HG03378 (cell line): ENCODE data around the gene AXIN2.

Experiments used
- ATAC-seq: cut with Tn5 transposase; IDR thresholded peaks from one replicate; pipeline ENCODE4 v1.9.1; 2021; ENCODE audit warnings: mild to moderate bottlenecking, moderate library complexity; ENCODE audit not compliant: unreplicated experiment

AXIN2 gene

DNA sequence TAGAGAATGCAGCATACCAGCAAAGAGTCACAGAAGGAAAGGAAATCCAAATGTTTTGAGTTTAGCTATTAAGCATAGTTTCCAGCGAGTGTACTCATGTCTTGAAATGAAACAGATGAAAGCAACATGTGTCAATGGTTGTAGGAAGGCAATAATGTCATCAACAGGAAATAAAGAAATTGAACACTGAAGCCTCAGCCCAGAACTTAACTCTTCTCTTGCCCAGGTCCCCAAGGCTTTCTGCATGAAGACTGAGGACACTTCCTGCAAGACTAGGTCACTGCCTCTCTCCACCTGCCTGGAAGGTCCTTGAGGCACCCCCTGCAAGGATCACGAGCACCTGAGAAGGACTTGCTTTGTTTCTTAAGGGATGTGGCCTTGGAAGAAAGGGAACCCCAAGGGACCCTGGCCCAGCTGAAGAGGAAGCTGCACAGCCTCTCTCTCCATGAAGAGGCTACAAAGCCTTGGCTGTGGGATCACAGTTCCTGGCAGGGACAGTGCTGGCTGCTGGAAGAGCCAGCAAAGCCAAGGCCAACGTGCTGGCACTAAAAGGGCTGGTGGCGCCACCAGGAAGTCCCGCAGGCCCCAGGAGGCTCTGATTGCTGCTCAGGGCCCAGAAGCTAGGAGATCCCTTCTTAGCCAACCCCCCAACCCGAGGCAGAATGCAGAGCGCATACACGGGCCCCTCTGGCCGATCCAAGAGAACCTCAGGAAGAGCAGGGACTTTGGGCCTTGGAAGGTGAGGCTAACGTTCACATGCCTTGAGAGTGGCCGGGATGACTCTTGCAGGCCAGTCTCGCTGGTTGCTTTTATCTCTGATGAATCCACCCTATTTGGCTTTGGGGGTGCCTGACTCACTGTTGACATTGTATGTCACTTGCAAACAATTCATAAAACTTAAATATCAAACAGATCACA is 23.4 kb upstream of the AXIN2 start:
- no peak for ATAC-seq

DNA sequence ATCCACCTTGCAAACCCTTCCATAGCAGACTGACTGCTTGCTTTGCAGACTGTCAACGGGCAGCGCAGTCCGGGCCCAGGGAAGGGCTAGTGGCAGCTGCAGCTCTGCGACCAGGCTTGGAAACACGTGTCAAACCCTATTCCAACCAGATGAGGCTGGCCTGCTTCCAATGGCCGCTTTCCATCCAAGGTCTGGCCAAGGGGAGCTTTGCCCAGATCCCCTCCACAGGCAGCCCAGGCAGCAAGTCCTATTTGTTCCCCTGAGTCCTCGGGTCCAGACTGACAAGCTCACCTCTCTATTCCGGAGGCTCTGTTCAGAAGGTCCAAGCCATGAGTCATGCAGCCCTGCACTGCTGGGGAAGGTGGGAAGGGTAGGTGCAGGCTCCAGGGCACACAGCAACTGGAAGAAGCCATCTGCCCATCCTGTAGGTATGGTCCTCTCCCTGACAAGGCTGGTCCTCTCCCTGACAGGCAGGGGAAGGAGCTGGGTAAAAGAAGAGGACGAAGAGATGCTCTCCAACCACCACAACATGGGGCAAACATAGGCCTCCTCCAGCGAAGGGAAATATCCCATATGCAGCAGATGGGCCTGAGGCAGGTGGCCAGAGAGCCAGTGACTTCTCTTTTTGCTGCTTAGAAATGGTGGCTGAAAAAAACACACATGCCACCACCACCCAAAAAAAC is 22.6 kb upstream of the AXIN2 start:
- ATAC-seq = no peak

DNA sequence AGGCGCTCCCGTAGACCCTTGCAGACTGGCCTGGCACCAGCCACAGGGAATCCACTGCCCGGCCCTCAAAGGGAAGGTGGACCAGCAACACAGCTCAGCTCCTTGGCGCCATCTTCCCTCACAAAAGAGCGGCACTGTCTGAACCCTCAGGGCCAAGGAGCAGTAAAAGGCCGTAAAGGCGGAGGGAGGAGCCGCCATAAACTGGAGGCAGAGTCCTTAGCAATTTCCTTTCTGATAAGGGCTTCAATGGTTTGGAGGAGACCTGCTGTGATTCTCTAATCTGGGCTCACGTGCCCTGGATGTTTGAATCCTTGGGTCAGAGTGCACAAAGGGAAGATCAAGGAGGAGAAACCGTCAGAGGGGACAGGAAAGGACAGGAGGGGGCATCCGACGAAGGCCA is 15.5 kb upstream of the AXIN2 start:
- ATAC-seq = no peak

DNA sequence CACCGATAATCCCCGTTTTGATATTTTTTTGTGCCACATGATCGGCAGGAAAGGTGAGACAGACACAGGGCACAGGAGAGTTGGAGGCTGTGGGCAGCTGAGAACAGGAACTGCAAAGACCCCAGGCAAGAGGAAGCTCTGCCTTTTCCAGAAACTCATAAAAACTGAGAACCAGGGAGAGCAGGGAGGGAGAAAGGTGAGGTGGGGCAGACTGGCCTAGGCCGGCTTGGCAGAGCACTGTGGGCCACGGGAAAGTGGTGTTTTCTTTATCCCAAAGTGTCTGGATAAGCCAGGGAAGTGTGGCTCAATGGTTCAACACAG is 11.8 kb upstream of the AXIN2 start:
- ATAC-seq = no peak

DNA sequence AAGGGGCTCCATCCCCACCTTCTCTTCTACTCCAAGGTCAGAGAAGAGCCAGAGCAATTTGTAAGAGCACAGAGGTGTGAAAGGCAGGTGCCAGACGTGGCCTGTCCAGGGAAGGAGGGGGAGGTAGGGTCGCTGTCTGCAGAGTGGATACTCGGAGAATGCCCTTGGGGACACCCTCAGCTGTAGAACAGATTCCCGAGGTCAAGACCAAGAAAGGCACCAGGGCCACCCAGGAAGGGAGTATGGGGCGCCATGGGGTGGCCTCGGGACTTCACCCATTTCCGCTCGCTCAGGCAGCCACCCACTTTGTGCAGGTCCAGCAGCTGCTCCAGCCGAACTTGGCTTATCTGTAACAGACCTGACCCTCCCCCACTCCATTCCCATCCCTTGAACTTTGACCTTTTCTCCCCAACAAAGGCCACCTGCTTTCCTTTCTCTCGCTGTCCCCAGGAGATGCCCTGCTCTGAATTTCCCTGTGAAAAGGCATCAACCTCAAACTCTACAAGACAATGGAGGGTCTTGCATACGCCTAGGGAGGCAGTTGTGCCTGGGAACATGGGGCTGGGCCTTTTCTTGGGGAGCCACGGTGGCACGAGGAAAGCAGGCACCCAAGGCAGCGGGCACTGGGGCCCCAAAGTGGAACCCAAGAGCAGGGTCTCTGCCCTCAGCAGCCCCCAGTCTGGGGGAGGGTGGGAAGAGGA is 11.3 kb upstream of the AXIN2 start:
- no peak for ATAC-seq

DNA sequence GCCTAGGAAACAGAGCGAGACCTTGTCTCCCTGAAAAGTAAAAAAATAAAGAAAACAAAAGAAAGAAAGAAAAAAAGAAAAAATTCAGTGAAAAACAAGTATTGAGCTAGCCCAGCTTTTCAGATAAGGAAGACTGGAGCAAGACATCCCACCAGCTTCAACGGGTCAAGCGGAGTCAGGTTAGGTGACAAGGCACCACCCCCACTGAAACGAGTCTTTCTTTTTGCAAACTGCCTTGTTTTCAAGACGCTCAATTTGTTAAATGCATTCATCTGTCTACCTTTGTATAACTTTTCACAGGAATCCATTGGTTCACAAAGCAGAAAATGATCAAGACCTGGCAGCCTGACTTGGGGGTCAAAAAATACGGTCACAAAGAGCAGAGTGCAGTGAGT is 10.7 kb upstream of the AXIN2 start:
- ATAC-seq = no peak

DNA sequence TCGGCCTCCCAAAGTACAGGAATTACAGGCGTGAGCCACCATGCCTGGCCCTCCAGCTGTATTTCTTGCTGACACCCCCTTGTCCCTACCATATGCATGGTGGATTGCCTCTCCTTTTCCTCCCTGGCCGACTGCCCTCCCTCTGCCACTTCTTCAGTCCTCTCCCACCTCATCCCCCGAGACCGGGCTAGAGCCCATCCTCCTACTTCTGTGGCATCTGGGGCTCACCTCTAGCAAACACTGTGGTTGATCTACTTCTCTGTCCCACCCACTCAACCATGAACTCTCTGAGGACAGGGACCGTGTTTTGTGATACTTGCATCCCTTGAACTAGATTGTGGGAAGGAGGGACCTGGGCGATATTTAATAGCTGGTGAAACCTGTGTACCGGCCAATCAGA is 7.5 kb upstream of the AXIN2 start:
- no peak for ATAC-seq

DNA sequence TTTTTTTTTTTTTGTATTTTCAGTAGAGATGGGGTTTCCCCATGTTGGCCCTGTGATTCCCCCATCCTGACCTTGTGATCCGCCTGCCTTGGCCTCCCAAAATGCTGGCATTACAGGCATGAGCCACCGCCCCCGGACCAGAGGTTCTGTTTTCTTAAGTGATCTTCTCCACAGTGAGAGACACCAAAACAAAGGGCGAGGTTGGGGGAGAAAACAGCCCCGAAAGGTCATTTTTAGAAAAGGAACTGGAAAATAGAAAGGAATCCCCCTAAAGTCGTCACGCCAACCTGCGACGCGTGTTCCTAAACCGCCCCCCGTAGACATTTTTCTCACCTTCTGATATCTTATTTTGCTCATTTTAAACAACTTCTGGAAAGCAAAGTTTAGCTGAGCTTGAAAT is 6.1 kb upstream of the AXIN2 start:
- ATAC-seq = no peak

DNA sequence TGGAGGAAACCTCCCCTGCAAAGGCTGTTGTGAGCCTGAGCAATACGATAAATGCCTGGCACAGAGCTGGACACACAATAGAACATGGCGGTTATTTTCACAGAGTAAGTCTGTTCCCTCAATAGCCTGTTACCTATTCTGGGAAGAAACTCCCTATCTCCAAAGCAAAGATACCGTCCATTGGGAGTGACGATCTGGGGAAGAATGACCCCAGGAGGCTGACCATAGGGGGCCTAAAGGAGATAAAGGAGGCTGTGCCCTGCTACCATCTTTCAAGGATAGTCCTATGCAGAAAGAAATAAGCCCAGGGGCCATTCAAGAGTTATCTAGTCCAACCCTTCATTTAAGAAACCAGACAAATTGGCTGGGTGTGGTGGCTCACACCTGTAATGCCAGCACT is 4.1 kb upstream of the AXIN2 start:
- ATAC-seq = no peak

DNA sequence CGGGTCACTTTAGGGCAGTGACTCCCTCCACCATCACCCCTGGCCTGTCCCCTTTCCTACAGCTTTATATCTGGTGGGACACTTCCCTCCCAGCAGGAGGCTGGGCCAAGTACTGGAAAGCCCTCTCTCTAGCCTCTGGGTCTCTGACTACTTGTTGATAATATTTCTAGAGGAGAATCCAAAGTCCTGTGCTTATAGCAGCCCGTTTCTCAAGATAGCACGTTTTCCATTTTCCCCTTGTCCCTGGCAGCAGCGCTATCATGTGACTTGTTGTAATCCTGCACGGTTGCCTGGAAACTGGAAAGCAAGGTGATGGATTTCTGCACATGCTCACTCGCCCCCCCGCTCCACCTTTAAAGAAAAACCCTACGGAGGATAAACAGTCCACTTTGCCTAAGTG is 3.3 kb upstream of the AXIN2 start:
- no peak for ATAC-seq

DNA sequence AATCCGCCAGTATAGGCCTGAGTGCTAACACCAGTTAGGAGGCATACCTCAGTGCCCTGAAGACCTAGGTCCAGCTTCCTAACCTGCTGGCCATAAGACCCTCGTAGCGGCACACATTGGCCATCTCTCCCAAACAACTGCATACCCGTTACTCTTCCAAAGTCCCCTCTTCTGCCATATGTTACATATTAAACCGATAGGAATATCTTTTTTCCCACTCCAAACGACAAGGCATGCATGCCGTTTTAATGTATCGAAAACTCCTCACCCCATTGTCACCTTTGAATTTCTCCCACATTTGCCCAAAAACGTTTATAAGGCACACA is 721 bp upstream of the AXIN2 start:
- no peak for ATAC-seq

DNA sequence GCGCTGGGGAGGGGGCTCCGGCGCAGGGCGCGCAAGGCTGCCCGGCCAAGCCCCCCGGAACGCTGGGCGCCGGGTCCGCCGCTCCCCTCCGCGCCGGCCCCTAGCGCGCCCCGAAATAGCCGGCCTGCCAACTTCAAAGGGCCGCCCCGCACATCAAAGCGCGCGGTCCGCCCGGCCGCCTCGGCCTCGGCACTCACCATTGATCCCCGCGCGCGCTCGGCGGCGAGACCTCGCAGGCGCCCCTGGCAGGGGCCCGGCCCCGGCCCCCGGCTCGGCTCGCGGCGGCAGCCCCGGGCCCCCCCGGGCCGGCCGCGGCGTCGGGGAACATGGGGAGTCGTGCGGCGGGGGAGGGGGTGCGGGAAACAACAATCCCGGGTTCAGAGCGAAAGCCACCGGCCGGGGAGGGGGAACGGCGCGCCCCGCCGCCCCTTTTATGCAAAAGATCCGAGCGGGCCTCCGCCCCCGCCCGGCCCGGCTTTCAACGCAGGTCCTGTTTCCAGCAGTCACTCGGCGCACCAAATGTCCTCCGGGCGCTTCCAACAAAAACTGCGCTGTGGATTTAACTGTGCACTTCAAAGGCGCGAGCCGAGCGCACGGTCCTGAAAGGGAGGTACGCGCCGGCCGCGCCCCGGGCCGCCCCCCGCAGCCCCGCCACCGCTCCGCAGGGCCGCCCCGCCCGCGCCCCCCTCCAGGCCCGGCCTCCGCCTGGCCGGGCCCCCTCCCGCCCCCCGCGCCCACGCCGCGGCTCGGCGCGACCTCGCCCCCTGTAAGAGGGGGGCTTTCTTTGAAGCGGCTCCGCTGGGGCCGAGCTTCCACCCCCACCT is 608 bp downstream of the AXIN2 start:
- no peak for ATAC-seq

DNA sequence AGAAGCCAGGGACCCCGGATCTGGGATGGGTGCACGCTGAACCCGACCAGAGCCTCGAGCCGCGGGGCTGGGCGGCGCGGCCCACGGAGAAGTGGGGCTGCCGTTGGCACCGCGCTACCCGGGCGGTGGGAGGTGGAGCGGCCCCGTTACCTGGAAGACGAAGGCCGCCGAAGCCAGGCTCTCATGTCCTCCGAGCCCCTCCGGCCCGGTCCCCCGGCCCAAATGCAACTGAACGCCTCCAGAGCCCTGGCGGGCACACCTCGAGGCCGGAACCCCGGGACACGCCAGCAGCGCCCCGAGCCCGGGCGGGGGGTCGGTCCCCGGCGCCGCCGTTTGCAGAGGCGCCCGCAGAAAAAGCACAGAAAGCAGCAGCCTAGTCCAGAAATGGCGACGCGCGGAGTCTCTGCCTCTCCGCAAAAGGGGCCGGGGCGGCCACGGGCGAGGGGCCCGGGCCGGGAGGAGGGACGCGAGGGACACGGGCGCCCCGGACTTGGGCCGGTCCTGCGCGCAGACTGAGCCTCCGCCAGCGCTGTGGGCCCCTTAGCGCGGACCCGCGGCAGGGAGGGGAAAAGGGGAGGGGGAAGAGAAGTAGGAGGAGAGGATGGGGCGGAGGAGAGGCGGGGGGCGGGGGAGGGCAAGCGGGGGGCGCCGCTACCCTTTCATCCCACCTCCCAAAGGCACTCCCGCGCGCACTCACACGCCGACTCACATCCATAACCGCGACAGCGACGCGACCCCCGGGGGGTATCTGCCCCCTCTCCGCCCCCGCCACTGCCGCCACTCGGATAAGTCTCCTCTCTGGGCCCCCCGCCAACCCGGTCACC is 1.4 kb downstream of the AXIN2 start:
- ATAC-seq = no peak

DNA sequence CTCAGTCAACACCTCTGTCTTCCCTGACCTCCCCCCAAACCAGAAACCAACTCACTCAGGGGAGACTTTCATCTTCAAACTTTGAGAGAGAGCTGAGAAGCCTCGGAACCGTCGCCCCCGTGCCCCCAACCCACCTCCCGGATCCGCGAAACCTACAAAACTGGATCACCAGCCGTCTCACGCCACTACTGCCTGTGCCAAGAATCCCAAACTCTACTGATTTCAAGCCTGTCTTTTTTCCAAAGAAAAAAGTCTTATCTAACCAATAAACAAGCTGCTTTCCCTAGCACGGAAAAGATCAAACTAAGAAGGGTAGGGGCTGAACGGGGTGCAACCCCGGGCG is 2.0 kb downstream of the AXIN2 start:
- no peak for ATAC-seq

DNA sequence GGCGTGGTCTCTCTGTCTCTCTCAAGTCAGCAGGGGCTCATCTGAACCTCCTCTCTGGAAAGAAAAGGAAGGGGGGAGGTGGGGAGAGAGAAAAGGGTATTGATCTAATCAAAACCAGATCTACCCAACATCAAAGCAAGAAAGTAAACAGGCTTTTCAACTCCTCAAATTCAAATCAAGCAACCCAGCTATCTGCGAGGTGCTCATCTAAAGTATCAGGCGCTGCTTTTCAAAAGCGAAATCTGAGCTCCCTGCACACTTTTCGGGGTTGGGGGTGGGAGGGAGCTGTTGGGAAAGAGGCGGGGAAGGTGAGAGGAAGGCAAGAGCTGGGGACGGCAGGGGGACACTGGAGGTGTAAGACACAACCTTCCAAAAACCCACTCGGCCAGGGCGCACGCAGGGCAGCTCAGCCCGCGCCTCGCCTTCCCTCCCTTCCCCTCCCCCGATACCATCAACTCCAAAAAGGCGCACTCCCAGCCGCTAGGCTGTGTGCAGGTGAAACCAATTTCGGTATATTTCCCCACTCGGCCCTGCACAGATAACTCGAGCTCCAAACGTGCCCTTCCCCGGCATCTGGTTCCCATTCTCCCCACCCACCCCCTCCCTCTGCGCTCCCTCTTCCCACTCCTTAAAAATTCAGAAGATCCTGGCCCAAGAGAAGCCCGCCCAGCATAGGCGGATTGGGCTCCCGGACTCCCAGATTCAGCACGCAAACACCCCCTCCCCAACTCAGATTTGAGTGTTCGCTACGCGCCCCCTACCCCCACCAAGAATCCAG is 2.6 kb downstream of the AXIN2 start:
- ATAC-seq = no peak

DNA sequence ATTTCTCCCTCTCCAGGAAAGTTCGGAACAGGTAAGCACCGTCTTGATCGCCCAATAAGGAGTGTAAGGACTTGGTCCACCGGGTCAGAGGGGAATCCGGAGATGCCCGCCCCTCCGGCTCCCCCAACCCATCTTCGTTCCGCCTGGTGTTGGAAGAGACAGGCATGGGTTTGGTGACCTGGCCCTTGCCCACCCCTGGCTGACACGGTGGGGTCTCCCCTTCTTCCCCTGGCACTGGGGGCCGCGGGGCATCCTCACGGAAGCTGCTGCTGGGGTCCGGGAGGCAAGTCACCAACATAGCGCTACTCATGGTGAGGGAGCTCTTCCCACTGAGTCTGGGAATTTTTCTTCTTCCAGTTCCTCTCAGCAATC is 3.2 kb downstream of the AXIN2 start:
- no peak for ATAC-seq

DNA sequence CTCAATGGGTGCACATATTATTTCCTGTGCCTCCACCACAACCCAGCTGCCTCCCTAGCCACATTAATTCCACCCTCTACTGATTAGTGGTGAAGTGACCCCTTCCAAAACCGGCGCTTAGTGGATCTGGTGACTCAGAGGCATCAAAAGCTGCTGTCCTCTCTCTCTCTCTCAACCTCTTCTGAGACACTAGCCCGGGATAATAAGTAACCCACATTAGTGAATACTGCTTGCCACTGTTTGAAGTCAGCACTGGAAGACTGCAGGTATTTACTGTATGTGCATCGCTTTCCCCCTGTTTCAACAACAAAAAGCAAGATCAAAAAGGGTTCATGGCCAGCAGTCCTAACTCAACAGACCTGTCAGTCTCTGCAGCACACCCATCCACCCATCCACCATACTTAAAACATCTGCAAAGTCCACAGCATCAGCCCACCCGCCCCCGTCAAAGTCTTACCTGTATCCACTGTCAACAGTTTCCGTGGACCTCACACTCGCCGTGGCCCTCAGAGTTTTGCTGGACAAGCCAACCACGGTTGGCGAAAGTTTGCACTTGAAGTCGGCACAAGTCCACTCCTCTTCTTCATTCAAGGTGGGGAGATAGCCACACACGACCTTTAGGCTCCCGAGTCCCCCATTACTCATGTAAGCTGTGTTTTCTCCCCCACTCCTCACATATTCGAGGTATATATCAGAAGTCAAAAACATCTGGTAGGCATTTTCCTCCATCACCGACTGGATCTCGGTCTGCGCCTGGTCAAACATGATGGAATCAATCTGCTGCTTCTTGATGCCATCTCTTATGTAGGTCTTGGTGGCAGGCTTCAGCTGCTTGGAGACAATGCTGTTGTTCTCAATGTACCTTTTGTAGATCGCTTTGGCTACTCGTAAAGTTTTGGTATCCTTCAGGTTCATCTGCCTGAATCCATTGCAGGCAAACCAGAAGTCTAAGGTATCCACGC is 3.8 kb downstream of the AXIN2 start:
- no peak for ATAC-seq

DNA sequence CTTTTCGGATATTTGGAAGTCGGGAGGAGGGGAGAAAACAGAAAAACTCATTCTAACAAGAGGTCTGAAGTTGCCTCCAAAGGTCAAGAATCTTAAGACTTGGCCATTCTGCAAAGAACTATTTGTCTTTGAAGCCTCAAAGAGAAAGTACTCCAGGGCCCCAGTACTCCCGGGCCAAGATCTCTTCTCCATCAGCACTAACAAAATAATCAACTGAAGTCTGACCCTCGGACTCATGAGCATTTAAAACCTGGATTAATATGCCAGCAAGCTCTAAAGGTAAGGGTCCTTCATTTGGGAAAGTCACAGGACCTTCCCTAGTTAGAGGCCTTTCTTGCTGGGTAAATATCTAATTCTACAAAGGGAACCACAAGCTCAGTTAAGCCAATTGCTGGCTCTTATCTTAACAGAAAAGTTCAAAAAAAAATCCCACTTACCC is 4.5 kb downstream of the AXIN2 start:
- ATAC-seq = no peak
